ENCODE data around the gene ITGB3.

ITGB3 gene

GRCh38 chr17:47287639-47288038 is 34.0 kb downstream of the ITGB3 start:
- Histone ChIP-seq H3K36me3 (ENCODE audit: control insufficient read depth in 4 of 4, insufficient read depth in 4 of 4, low read length in 3 of 4) (no peaks in the 10 kb centered on the region), H3K9me3 (ENCODE audit: control extremely low read depth in 1 of 5, control insufficient read depth in 4 of 5, insufficient read depth in 2 of 5, low read depth in 1 of 5, low read length in 4 of 5) (no peaks in the 10 kb centered on the region), H3K27me3 (replicated peaks in 2 of 5; ENCODE audit: control insufficient read depth in 4 of 5, insufficient read depth in 5 of 5, low read length in 4 of 5) (peaks cover 0 to 4% (median 0%) of the 10 kb centered on the region in 5 experiments), H3K27ac (ENCODE audit: insufficient read depth in 1 of 2, low read depth in 1 of 2, low read length in 2 of 2, poor library complexity in 1 of 2, severe bottlenecking in 2 of 2) (no peak overlapping the region), H3K4me1 (ENCODE audit: control extremely low read depth in 1 of 4, control insufficient read depth in 4 of 4, insufficient read depth in 4 of 4, low read length in 3 of 4) (no peaks in the 10 kb centered on the region), H3K4me3 (ENCODE audit: control insufficient read depth in 1 of 7, extremely low read depth in 1 of 7, insufficient read depth in 4 of 7, low read depth in 2 of 7, low read length in 6 of 7) (no peak overlapping the region)
- ChIA-PET CTCF (interaction anchor here (1.1 to 1.3 kb wide), 2 partner anchors 9 to 58 kb away, joined by 3 to 4 read pairs; no protein-coding TSS in a partner anchor), POLR2A (no interaction called here)
- 100% methylated on average over 2 of the region's 2 CpGs for WGBS (ENCODE audit: insufficient coverage)
- no peak for DNase-seq

- WGBS (ENCODE audit: insufficient coverage): 95% methylated on average over 6 of the region's 6 CpGs
- no peaks in the 10 kb centered on the region for H3K9me3 ChIP-seq (ENCODE audit: control extremely low read depth in 1 of 5, control insufficient read depth in 4 of 5, insufficient read depth in 2 of 5, low read depth in 1 of 5, low read length in 4 of 5)
- H3K27ac ChIP-seq (ENCODE audit: insufficient read depth in 1 of 2, low read depth in 1 of 2, low read length in 2 of 2, poor library complexity in 1 of 2, severe bottlenecking in 2 of 2): no peak overlapping the region
- peaks cover 0 to 4% (median 0%) of the 10 kb centered on the region in 5 experiments for H3K27me3 ChIP-seq (replicated peaks in 2 of 5; ENCODE audit: control insufficient read depth in 4 of 5, insufficient read depth in 5 of 5, low read length in 4 of 5)
- CTCF ChIA-PET: interaction anchor here (0.8 to 1.3 kb wide), 2 partner anchors 10 to 15 kb away, joined by 3 read pairs; no protein-coding TSS in a partner anchor
- peak in 2 of 3 donors; percentile 22 to 40 for DNase-seq
- H3K4me1 ChIP-seq (ENCODE audit: control extremely low read depth in 1 of 4, control insufficient read depth in 4 of 4, insufficient read depth in 4 of 4, low read length in 3 of 4): no peaks in the 10 kb centered on the region
- POLR2A ChIA-PET: interaction anchor here (0.6 kb wide), 1 partner anchor 19 kb away, joined by 8 read pairs; no protein-coding TSS in a partner anchor
- no peaks in the 10 kb centered on the region for H3K36me3 ChIP-seq (ENCODE audit: control insufficient read depth in 4 of 4, insufficient read depth in 4 of 4, low read length in 3 of 4)
- no peak overlapping the region for H3K4me3 ChIP-seq (ENCODE audit: control insufficient read depth in 1 of 7, extremely low read depth in 1 of 7, insufficient read depth in 4 of 7, low read depth in 2 of 7, low read length in 6 of 7)
Observed at GRCh38 chr17:47288531-47289116, 35.0 kb downstream of the ITGB3 start.

GRCh38 chr17:47289302-47289701 is 35.7 kb downstream of the ITGB3 start:
- H3K4me3 ChIP-seq (ENCODE audit: control insufficient read depth in 1 of 7, extremely low read depth in 1 of 7, insufficient read depth in 4 of 7, low read depth in 2 of 7, low read length in 6 of 7): no peak overlapping the region
- peaks cover 0 to 4% (median 0%) of the 10 kb centered on the region in 5 experiments for H3K27me3 ChIP-seq (replicated peaks in 2 of 5; ENCODE audit: control insufficient read depth in 4 of 5, insufficient read depth in 5 of 5, low read length in 4 of 5)
- DNase-seq: no peak
- WGBS (ENCODE audit: insufficient coverage): 100% methylated on average over 1 of the region's 1 CpG
- H3K4me1 ChIP-seq (ENCODE audit: control extremely low read depth in 1 of 4, control insufficient read depth in 4 of 4, insufficient read depth in 4 of 4, low read length in 3 of 4): no peaks in the 10 kb centered on the region
- H3K9me3 ChIP-seq (ENCODE audit: control extremely low read depth in 1 of 5, control insufficient read depth in 4 of 5, insufficient read depth in 2 of 5, low read depth in 1 of 5, low read length in 4 of 5): no peaks in the 10 kb centered on the region
- H3K36me3 ChIP-seq (ENCODE audit: control insufficient read depth in 4 of 4, insufficient read depth in 4 of 4, low read length in 3 of 4): no peaks in the 10 kb centered on the region
- ChIA-PET CTCF (interaction anchor here (0.8 to 1.7 kb wide), 3 partner anchors 16 to 149 kb away, joined by 3 to 4 read pairs (median 3); no protein-coding TSS in a partner anchor), POLR2A (no interaction called here)
- H3K27ac ChIP-seq (ENCODE audit: insufficient read depth in 1 of 2, low read depth in 1 of 2, low read length in 2 of 2, poor library complexity in 1 of 2, severe bottlenecking in 2 of 2): no peak overlapping the region

- H3K9me3 ChIP-seq (ENCODE audit: control extremely low read depth in 1 of 5, control insufficient read depth in 4 of 5, insufficient read depth in 2 of 5, low read depth in 1 of 5, low read length in 4 of 5): no peaks in the 10 kb centered on the region
- ChIA-PET CTCF (interaction anchor here (0.7 to 1.7 kb wide), 2 partner anchors 21 to 29 kb away, joined by 3 to 4 read pairs; no protein-coding TSS in a partner anchor), POLR2A (no interaction called here)
- H3K36me3 ChIP-seq (ENCODE audit: control insufficient read depth in 4 of 4, insufficient read depth in 4 of 4, low read length in 3 of 4): no peaks in the 10 kb centered on the region
- DNase-seq: no peak
- no peaks in the 10 kb centered on the region for H3K4me1 ChIP-seq (ENCODE audit: control extremely low read depth in 1 of 4, control insufficient read depth in 4 of 4, insufficient read depth in 4 of 4, low read length in 3 of 4)
- WGBS (ENCODE audit: insufficient coverage): 100% methylated on average over 5 of the region's 5 CpGs
- peaks cover 0 to 4% (median 0%) of the 10 kb centered on the region in 5 experiments for H3K27me3 ChIP-seq (replicated peaks in 2 of 5; ENCODE audit: control insufficient read depth in 4 of 5, insufficient read depth in 5 of 5, low read length in 4 of 5)
- no peak overlapping the region for H3K27ac ChIP-seq (ENCODE audit: insufficient read depth in 1 of 2, low read depth in 1 of 2, low read length in 2 of 2, poor library complexity in 1 of 2, severe bottlenecking in 2 of 2)
- H3K4me3 ChIP-seq (ENCODE audit: control insufficient read depth in 1 of 7, extremely low read depth in 1 of 7, insufficient read depth in 4 of 7, low read depth in 2 of 7, low read length in 6 of 7): no peak overlapping the region
Observed at GRCh38 chr17:47290870-47291241, 37.2 kb downstream of the ITGB3 start.

- no peaks in the 10 kb centered on the region for H3K9me3 ChIP-seq (ENCODE audit: control extremely low read depth in 1 of 5, control insufficient read depth in 4 of 5, insufficient read depth in 2 of 5, low read depth in 1 of 5, low read length in 4 of 5)
- ChIA-PET CTCF (interaction anchor here (0.7 to 1.7 kb wide), 3 partner anchors 21 to 30 kb away, joined by 3 to 4 read pairs (median 3); no protein-coding TSS in a partner anchor), POLR2A (no interaction called here)
- H3K4me1 ChIP-seq (ENCODE audit: control extremely low read depth in 1 of 4, control insufficient read depth in 4 of 4, insufficient read depth in 4 of 4, low read length in 3 of 4): no peaks in the 10 kb centered on the region
- H3K36me3 ChIP-seq (ENCODE audit: control insufficient read depth in 4 of 4, insufficient read depth in 4 of 4, low read length in 3 of 4): no peaks in the 10 kb centered on the region
- 92% methylated on average over 2 of the region's 8 CpGs for WGBS (ENCODE audit: insufficient coverage)
- H3K4me3 ChIP-seq (ENCODE audit: control insufficient read depth in 1 of 7, extremely low read depth in 1 of 7, insufficient read depth in 4 of 7, low read depth in 2 of 7, low read length in 6 of 7): no peak overlapping the region
- H3K27me3 ChIP-seq (replicated peaks in 2 of 5; ENCODE audit: control insufficient read depth in 4 of 5, insufficient read depth in 5 of 5, low read length in 4 of 5): peaks cover 0 to 4% (median 0%) of the 10 kb centered on the region in 5 experiments
- no peak overlapping the region for H3K27ac ChIP-seq (ENCODE audit: insufficient read depth in 1 of 2, low read depth in 1 of 2, low read length in 2 of 2, poor library complexity in 1 of 2, severe bottlenecking in 2 of 2)
- DNase-seq: peak in 2 of 3 donors; percentile 18 to 42
Observed at GRCh38 chr17:47291242-47291873, 37.7 kb downstream of the ITGB3 start.

- Histone ChIP-seq H3K36me3 (ENCODE audit: control insufficient read depth in 4 of 4, insufficient read depth in 4 of 4, low read length in 3 of 4) (no peaks in the 10 kb centered on the region), H3K9me3 (ENCODE audit: control extremely low read depth in 1 of 5, control insufficient read depth in 4 of 5, insufficient read depth in 2 of 5, low read depth in 1 of 5, low read length in 4 of 5) (no peaks in the 10 kb centered on the region), H3K4me3 (ENCODE audit: control insufficient read depth in 1 of 7, extremely low read depth in 1 of 7, insufficient read depth in 4 of 7, low read depth in 2 of 7, low read length in 6 of 7) (no peak overlapping the region), H3K27me3 (replicated peaks in 2 of 5; ENCODE audit: control insufficient read depth in 4 of 5, insufficient read depth in 5 of 5, low read length in 4 of 5) (no peaks in the 10 kb centered on the region), H3K4me1 (ENCODE audit: control extremely low read depth in 1 of 4, control insufficient read depth in 4 of 4, insufficient read depth in 4 of 4, low read length in 3 of 4) (no peaks in the 10 kb centered on the region), H3K27ac (ENCODE audit: insufficient read depth in 1 of 2, low read depth in 1 of 2, low read length in 2 of 2, poor library complexity in 1 of 2, severe bottlenecking in 2 of 2) (no peak overlapping the region)
- WGBS (ENCODE audit: insufficient coverage): 94% methylated on average over 12 of the region's 14 CpGs
- DNase-seq: no peak
- CTCF ChIA-PET: interaction anchor here (1.0 kb wide), 1 partner anchor 29 kb away, joined by 3 read pairs; no protein-coding TSS in a partner anchor
- POLR2A ChIA-PET: no interaction called here
Observed at GRCh38 chr17:47292206-47292605, 38.6 kb downstream of the ITGB3 start.

Data from common myeloid progenitor, CD34-positive (primary cell).